ENCODE data around the gene TTLL3. TPM values are rescaled to one million over a fixed set of nuclear protein-coding genes. Genes with fewer than 3 reads are reported as not detected.

The TTLL3 gene
- total and polyA plus RNA-seq, 2 of the 13 experiments (the other 11 are each of a cell fraction or from before 2014, with no cell fraction given), result 9.5 to 51.2 TPM

DNA sequence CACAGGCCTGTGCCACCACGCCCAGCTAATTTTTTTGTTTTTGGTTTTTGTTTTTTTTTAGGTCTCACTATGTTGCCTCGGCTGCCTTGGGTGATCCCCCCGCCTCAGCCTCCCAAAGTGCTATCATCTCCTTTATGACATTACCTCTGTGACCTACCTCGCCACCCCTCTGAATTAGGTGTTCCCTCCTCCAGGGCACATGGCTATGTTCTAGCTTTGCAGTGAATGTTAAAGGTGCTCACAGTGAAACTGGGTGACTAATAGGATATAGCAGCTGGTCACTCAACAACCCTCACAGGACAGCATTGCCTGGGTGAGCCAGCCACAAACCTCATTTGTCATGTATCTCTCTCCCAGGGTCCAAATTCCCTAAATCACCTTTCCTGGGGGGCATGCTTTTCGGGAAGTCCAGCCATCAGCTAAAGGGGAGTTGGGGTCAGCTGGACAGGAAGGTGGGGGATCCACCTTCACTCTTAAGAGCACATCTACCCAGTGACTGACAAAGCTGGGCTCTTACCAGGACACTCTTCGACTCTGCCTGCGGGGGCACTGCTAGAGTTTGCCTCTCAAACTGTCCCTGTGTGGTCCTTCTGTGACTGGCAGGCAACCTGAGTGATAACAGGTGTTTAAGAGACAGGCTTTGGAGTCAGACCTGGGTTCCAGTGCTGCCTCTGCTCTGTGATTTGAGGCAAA is 1.6 kb upstream of the TTLL3 start (continued):
- no peak for TF ChIP-seq ZFX (CRISPR knock-in tag; IDR thresholded peaks at IDR 0.05; ENCODE audit: low read depth)
- no peak for TF ChIP-seq FOXP1 (IDR thresholded peaks at IDR 0.05)
- TF ChIP-seq FOXP1 (CRISPR knock-in tag; IDR thresholded peaks at IDR 0.05), result no peak

GRCh38 chr3:9809239-9809614 is 835 bp upstream of the TTLL3 start:
- H2AFZ ChIP-seq (ENCODE audit: low read length), result no peak overlapping the region
- POLR2A ChIA-PET, result interaction anchor here (1.2 to 2.7 kb wide), 2 partner anchors 13 to 17 kb away, joined by 3 to 13 read pairs; partner anchors contain the start of genes ARPC4 and TADA3
- WGBS (ENCODE audit: low lambda C conversion rate), result 98% methylated on average over 4 of the region's 4 CpGs

More at GRCh38 chr3:9809239-9809614, 835 bp upstream of the TTLL3 start:
- no peak overlapping the region for H3K4me2 ChIP-seq (ENCODE audit: low read depth, low read length)
- no peaks in the 10 kb centered on the region for H3K4me1 ChIP-seq (ENCODE audit: insufficient read depth, low read length)
- FAIRE-seq, result no peak
- in situ Hi-C loops (cut with HindIII; ENCODE audit: extremely low pct_ligation_motif_present, low pct_unique_long_range_greater_than_20kb) (no loop called here), intact Hi-C loops (cut with micrococcal nuclease; ENCODE audit: unreplicated experiment) (no loop called here)
- H3K9ac ChIP-seq (ENCODE audit: insufficient read depth, low read depth, low read length), result no peak overlapping the region
- H4K20me1 ChIP-seq (ENCODE audit: insufficient read depth, low read length), result no peaks in the 10 kb centered on the region
- no peak for TF ChIP-seq HOXA3 (CRISPR knock-in tag; IDR thresholded peaks at IDR 0.05)
- 0 out of 2 replicates have a peak, but pooled peaks have one; percentile 21 for TF ChIP-seq FOXO4 (CRISPR knock-in tag; conservative IDR thresholded peaks at IDR 0.05)
- H3K27me3 ChIP-seq (ENCODE audit: control insufficient read depth in 1 of 2, insufficient read depth in 2 of 2, low read length in 2 of 2), result no peaks in the 10 kb centered on the region; a peak in 1 of 5 replicates
- DNase-seq (ENCODE audit: low spot score), result no peak
- CTCF ChIA-PET (ENCODE audit: low intra/inter-chr PET ratio, low total read pairs), result no interaction called here
- H3K36me3 ChIP-seq (replicated peaks in 1 of 2; ENCODE audit: control insufficient read depth in 1 of 2, insufficient read depth in 2 of 2, low read length in 2 of 2), result peaks cover 14 to 41% of the 10 kb centered on the region in 2 experiments; a peak in 4 of 5 replicates
- H3K27ac ChIP-seq (ENCODE audit: extremely low read length, insufficient read depth, low read length), result no peak overlapping the region
- H3K79me2 ChIP-seq (ENCODE audit: insufficient read depth, low read length), result no peaks in the 10 kb centered on the region
- peak; percentile 7; the same call in 2 of the 3 replicates for ATAC-seq
- no peak overlapping the region for H3K4me3 ChIP-seq (replicated peaks in 1 of 3; ENCODE audit: insufficient read depth in 1 of 3, low read depth in 2 of 3, low read length in 3 of 3)
- no peaks in the 10 kb centered on the region for H3K9me3 ChIP-seq (ENCODE audit: low read length)
- no TSS peak for BruUV-seq (replicated peaks)

Data from HepG2 (cell line).